NK-92 (cell line): ENCODE measurements around the gene ZNF23.

Source experiments
- DNase-seq: peaks from one replicate; lab custom pipeline; 2025; ENCODE audit not compliant: unreplicated experiment; lab: John Stamatoyannopoulos, UW

ZNF23 gene

GRCh38 chr16:71472051-71472450 is 10.0 kb upstream of the ZNF23 start:
- no peak for DNase-seq

GRCh38 chr16:71467810-71468209 is 5.8 kb upstream of the ZNF23 start:
- DNase-seq, result no peak

- DNase-seq, result no peak
These were observed 2.2 kb upstream of the ZNF23 start for GRCh38 chr16:71464231-71464630.

- DNase-seq, result no peak
These were observed 1.1 kb downstream of the ZNF23 start for GRCh38 chr16:71460941-71461340.

- DNase-seq, result no peak
These were observed 1.8 kb downstream of the ZNF23 start for GRCh38 chr16:71460236-71460635.

GRCh38 chr16:71459510-71459909 is 2.5 kb downstream of the ZNF23 start:
- DNase-seq, result no peak

- no peak for DNase-seq
These were observed 5.2 kb downstream of the ZNF23 start for GRCh38 chr16:71456801-71457200.

GRCh38 chr16:71453036-71453435 is 9.0 kb downstream of the ZNF23 start:
- no peak for DNase-seq

GRCh38 chr16:71449020-71449419 is 13.0 kb downstream of the ZNF23 start:
- DNase-seq, result no peak

GRCh38 chr16:71448274-71448866 is 13.7 kb downstream of the ZNF23 start:
- DNase-seq, result no peak

- no peak for DNase-seq
These were observed 18.3 kb downstream of the ZNF23 start for GRCh38 chr16:71443714-71444113.

- DNase-seq, result no peak
These were observed 20.0 kb downstream of the ZNF23 start, which contains the start of gene TLE7 for GRCh38 chr16:71442051-71442440. TLE7 (minus strand) TSS chr16:71442054; CDS start chr16:71433324, 8,730 bp downstream.

- DNase-seq, result no peak
These were observed 20.5 kb downstream of the ZNF23 start for GRCh38 chr16:71441348-71442050.

GRCh38 chr16:71440669-71441347 is 21.2 kb downstream of the ZNF23 start:
- DNase-seq, result no peak

- no peak for DNase-seq
These were observed 22.5 kb downstream of the ZNF23 start for GRCh38 chr16:71439523-71439922.

GRCh38 chr16:71436473-71436872 is 25.6 kb downstream of the ZNF23 start:
- DNase-seq, result no peak

GRCh38 chr16:71432906-71433305 is 29.1 kb downstream of the ZNF23 start:
- DNase-seq, result no peak

GRCh38 chr16:71431991-71432390 is 30.1 kb downstream of the ZNF23 start:
- DNase-seq, result no peak

- DNase-seq, result no peak
These were observed 30.9 kb downstream of the ZNF23 start for GRCh38 chr16:71431176-71431575.

- DNase-seq, result no peak
These were observed 31.3 kb downstream of the ZNF23 start for GRCh38 chr16:71430744-71431143.

GRCh38 chr16:71429581-71429980 is 32.5 kb downstream of the ZNF23 start:
- DNase-seq, result no peak

GRCh38 chr16:71428883-71429282 is 33.2 kb downstream of the ZNF23 start:
- DNase-seq, result no peak
